Measurements from ENCODE around the gene FOXI3.

GRCh38 chr2:88451811-88452564, 505 bp downstream of the FOXI3 start:
- TF ChIP-seq CTCF (IDR thresholded peaks at IDR 0.05) (no peak), POLR2A (IDR thresholded peaks at IDR 0.05) (no peak)

Data from adrenal gland (tissue), 5 donors.